ENCODE data around the gene NAT16. TPM values are rescaled to one million over a fixed set of nuclear protein-coding genes. Genes with fewer than 3 reads are reported as not detected.
A peak's percentile ranks its signal among the peaks of the same experiment; 100 is the strongest.
"Not testable (repeated sequence)": the region's sequence is repeated elsewhere in the genome, so short reads cannot be mapped to it uniquely, and the experiment has no call there.

NAT16 gene
- 1.2 TPM for total RNA-seq (ENCODE audit: insufficient read depth, low replicate concordance)

- DNase-seq (ENCODE audit: low spot score), result no peak
Observed at GRCh38 chr7:101180130-101180755, at the start of gene NAT16. TSS of gene NAT16 (minus strand) at chr7:101180293. CDS start at chr7:101174807, 5,486 bp downstream.

GRCh38 chr7:101226721-101227120 lies 46.6 kb upstream of the NAT16 start:
- DNase-seq (ENCODE audit: low spot score), result peak; percentile 89

- no peak for DNase-seq (ENCODE audit: low spot score)
Observed at GRCh38 chr7:101225650-101226049, 45.6 kb upstream of the NAT16 start.

GRCh38 chr7:101223528-101223927 lies 43.4 kb upstream of the NAT16 start:
- DNase-seq (ENCODE audit: low spot score), result no peak

GRCh38 chr7:101222275-101222830 lies 42.3 kb upstream of the NAT16 start:
- no peak for DNase-seq (ENCODE audit: low spot score)

GRCh38 chr7:101220295-101220694 lies 40.2 kb upstream of the NAT16 start:
- no peak for DNase-seq (ENCODE audit: low spot score)

GRCh38 chr7:101218236-101219125 lies 38.4 kb upstream of the NAT16 start:
- no peak for DNase-seq (ENCODE audit: low spot score)

GRCh38 chr7:101217388-101218235 lies 37.5 kb upstream of the NAT16 start, which contains the start of the genes PLOD3 and ZNHIT1:
TSS of gene PLOD3 (minus strand) at chr7:101217581. CDS start at chr7:101217274, 307 bp downstream.
TSS of gene ZNHIT1 (plus strand) at chr7:101218165. CDS start at chr7:101218196, 31 bp downstream.
- peak; percentile 99 for DNase-seq (ENCODE audit: low spot score)

GRCh38 chr7:101216860-101217387 lies 36.8 kb upstream of the NAT16 start:
- DNase-seq (ENCODE audit: low spot score), result peak; percentile 29

GRCh38 chr7:101216001-101216859 lies 36.1 kb upstream of the NAT16 start:
- no peak for DNase-seq (ENCODE audit: low spot score)

- DNase-seq (ENCODE audit: low spot score), result no peak
Observed at GRCh38 chr7:101212014-101212413, 31.9 kb upstream of the NAT16 start.

GRCh38 chr7:101211501-101211900 lies 31.4 kb upstream of the NAT16 start:
- DNase-seq (ENCODE audit: low spot score), result no peak

- DNase-seq (ENCODE audit: low spot score), result no peak
Observed at GRCh38 chr7:101210143-101210542, 30.1 kb upstream of the NAT16 start.

GRCh38 chr7:101208794-101209193 lies 28.7 kb upstream of the NAT16 start:
- DNase-seq (ENCODE audit: low spot score), result no peak

GRCh38 chr7:101207459-101207858 lies 27.4 kb upstream of the NAT16 start:
- no peak for DNase-seq (ENCODE audit: low spot score)

- DNase-seq (ENCODE audit: low spot score), result no peak
Observed at GRCh38 chr7:101206665-101207042, 26.6 kb upstream of the NAT16 start.

GRCh38 chr7:101205901-101206664 lies 26.0 kb upstream of the NAT16 start:
- no peak for DNase-seq (ENCODE audit: low spot score)

- DNase-seq (ENCODE audit: low spot score), result not testable (repeated sequence)
Observed at GRCh38 chr7:101203740-101204738, 23.9 kb upstream of the NAT16 start.

Measured in umbilical cord (tissue), 2 donors.